HEK293 (cell line): ENCODE results near the gene RABGEF1.

Experiments used
- CTCF ChIA-PET: fragments of 350-600 bp; formaldehyde crosslinking; extraction: SDS; loops from one replicate; lab custom pipeline; 2021; ENCODE audit warnings: antibody characterized with exemption; lab: Yijun Ruan, JAX
- POLR2A ChIA-PET: fragments of 300-600 bp; formaldehyde crosslinking; extraction: SDS; loops from one replicate; lab custom pipeline; 2020; ENCODE audit warnings: antibody characterized with exemption, inconsistent platforms; lab: Yijun Ruan, JAX
- H3K27ac ChIP-seq: fragments of 200-500 bp; sonication (Bioruptor generic); 2 replicates; pipeline ENCODE4 v1.5.1; 2014; ENCODE audit warnings: low read depth, low read length, control low read depth, inconsistent platforms; ENCODE audit errors: extremely low read depth
- H3K36me3 ChIP-seq, 2 experiments: fragments of 200-500 bp in 1 of 2; sonication (Bioruptor generic) in 1 of 2; 1 replicate in 1 of 2; 2 replicates in 1 of 2; pipeline ENCODE4 v1.5.1; 2014 to 2017; ENCODE audit warnings: inconsistent platforms in 2 of 2, low read length in 2 of 2; ENCODE audit not compliant: control insufficient read depth in 2 of 2, insufficient read depth in 1 of 2
- H3K4me1 ChIP-seq: fragments of 200-500 bp; sonication (Bioruptor generic); 2 replicates; pipeline ENCODE4 v1.5.1; 2014; ENCODE audit warnings: mild to moderate bottlenecking, low read length, inconsistent platforms; ENCODE audit not compliant: control insufficient read depth, insufficient read depth
- H3K4me3 ChIP-seq: 2 replicates; pipeline ENCODE4 v1.5.1; 2011; ENCODE audit warnings: low read depth, mild to moderate bottlenecking, control low read depth, low read length, moderate library complexity
- H3K9me3 ChIP-seq: fragments of 200-500 bp; sonication (Bioruptor generic); 2 replicates; pipeline ENCODE4 v1.5.1; 2014; ENCODE audit warnings: low read depth, low read length, inconsistent platforms; ENCODE audit not compliant: control insufficient read depth, insufficient read depth
- BCL6B ChIP-seq: fragments of 450-650 bp; formaldehyde crosslinking; IDR thresholded peaks from 2 replicates; pipeline ENCODE4 v1.5.1; 2017; ENCODE audit warnings: missing biosample characterization, missing genetic modification characterization
- EGR2 ChIP-seq: fragments of 450-650 bp; formaldehyde crosslinking; IDR thresholded peaks from 2 replicates; pipeline ENCODE4 v1.5.1; 2016; ENCODE audit warnings: low read depth, missing biosample characterization, missing genetic modification characterization
- KLF9 ChIP-seq: fragments of 450-650 bp; formaldehyde crosslinking; IDR thresholded peaks from 2 replicates; pipeline ENCODE4 v1.5.1; 2016; ENCODE audit warnings: missing biosample characterization, missing genetic modification characterization, low read depth
- SETDB1 ChIP-seq: IDR thresholded peaks from one replicate; pipeline ENCODE4 v1.6.1; 2017; ENCODE audit warnings: mild to moderate bottlenecking, low read length, moderate library complexity, mixed read lengths; ENCODE audit not compliant: insufficient read length
- ZNF146 ChIP-seq: fragments of 450-650 bp; formaldehyde crosslinking; IDR thresholded peaks from 2 replicates; pipeline ENCODE4 v1.5.1; 2016; ENCODE audit warnings: missing biosample characterization, missing genetic modification characterization
- ZNF221 ChIP-seq: fragments of 450-650 bp; formaldehyde crosslinking; IDR thresholded peaks from 2 replicates; pipeline ENCODE4 v1.5.1; 2017; ENCODE audit warnings: missing biosample characterization, missing genetic modification characterization, borderline replicate concordance
- ZNF239 ChIP-seq: fragments of 450-650 bp; formaldehyde crosslinking; IDR thresholded peaks from 2 replicates; pipeline ENCODE4 v1.5.1; 2016; ENCODE audit warnings: missing biosample characterization, missing genetic modification characterization
- ZNF24 ChIP-seq: fragments of 450-650 bp; formaldehyde crosslinking; IDR thresholded peaks from 2 replicates; pipeline ENCODE4 v1.5.1; 2016; ENCODE audit warnings: missing biosample characterization, missing genetic modification characterization
- ZNF26 ChIP-seq: fragments of 450-650 bp; formaldehyde crosslinking; IDR thresholded peaks from 2 replicates; pipeline ENCODE4 v1.5.1; 2016; ENCODE audit warnings: missing biosample characterization, missing genetic modification characterization
- ZNF354C ChIP-seq: fragments of 450-650 bp; formaldehyde crosslinking; IDR thresholded peaks from 2 replicates; pipeline ENCODE4 v1.5.1; 2016; ENCODE audit warnings: missing biosample characterization, missing genetic modification characterization, low read depth, borderline replicate concordance
- ZNF529 ChIP-seq: fragments of 450-650 bp; formaldehyde crosslinking; IDR thresholded peaks from 2 replicates; pipeline ENCODE4 v1.5.1; 2017; ENCODE audit warnings: missing genetic modification characterization, missing biosample characterization; ENCODE audit not compliant: insufficient replicate concordance
- ZNF571 ChIP-seq: fragments of 450-650 bp; formaldehyde crosslinking; IDR thresholded peaks from 2 replicates; pipeline ENCODE4 v1.5.0; 2017; ENCODE audit warnings: missing biosample characterization, missing genetic modification characterization
- ZNF596 ChIP-seq: fragments of 450-650 bp; IDR thresholded peaks from 2 replicates; pipeline ENCODE4 v1.5.0; 2018; ENCODE audit warnings: missing biosample characterization, mild to moderate bottlenecking, missing genetic modification characterization, moderate library complexity
- ZNF624 ChIP-seq: fragments of 450-650 bp; formaldehyde crosslinking; IDR thresholded peaks from 2 replicates; pipeline ENCODE4 v1.5.1; 2017; ENCODE audit warnings: missing biosample characterization, missing genetic modification characterization
- ZNF660 ChIP-seq: fragments of 450-650 bp; IDR thresholded peaks from 2 replicates; pipeline ENCODE4 v1.5.1; 2018; ENCODE audit warnings: missing biosample characterization, mild to moderate bottlenecking, missing genetic modification characterization
- ZNF701 ChIP-seq: fragments of 450-650 bp; formaldehyde crosslinking; IDR thresholded peaks from 2 replicates; pipeline ENCODE4 v1.5.1; 2016; ENCODE audit warnings: missing biosample characterization, missing genetic modification characterization

Gene RABGEF1

GRCh38 chr7:66735154-66735553 is 5.4 kb upstream of the RABGEF1 start:
- Histone ChIP-seq H3K36me3 (peaks cover 3 to 16% of the 10 kb centered on the region in 2 experiments; a peak in 2 of 3 replicates), H3K4me1 (no peaks in the 10 kb centered on the region), H3K4me3 (no peak overlapping the region), H3K9me3 (no peaks in the 10 kb centered on the region), H3K27ac (no peak overlapping the region)
- ChIA-PET CTCF (interaction anchor here (0.7 kb wide), 2 partner anchors 29 to 868 kb away, joined by 3 to 5 read pairs; no protein-coding TSS in a partner anchor), POLR2A (no interaction called here)
- no peak for TF ChIP-seq ZNF146
- no peak for TF ChIP-seq BCL6B (tag by site-specific recombination)
- TF ChIP-seq ZNF239 (tag by site-specific recombination): no peak
- TF ChIP-seq ZNF660 (tag by site-specific recombination): no peak

- Histone ChIP-seq H3K36me3 (peaks cover 3 to 16% of the 10 kb centered on the region in 2 experiments; a peak in 2 of 3 replicates), H3K4me1 (no peaks in the 10 kb centered on the region), H3K9me3 (no peaks in the 10 kb centered on the region), H3K4me3 (no peak overlapping the region), H3K27ac (no peak overlapping the region)
- POLR2A ChIA-PET: no interaction called here
- TF ChIP-seq SETDB1: peak; percentile 35
- no peak for TF ChIP-seq EGR2
- no peak for TF ChIP-seq ZNF26 (tag by site-specific recombination)
- CTCF ChIA-PET: no interaction called here
Measured at GRCh38 chr7:66735850-66736249, 4.7 kb upstream of the RABGEF1 start.

GRCh38 chr7:66736892-66737291 is 3.6 kb upstream of the RABGEF1 start:
- POLR2A ChIA-PET: interaction anchor here (0.7 kb wide), 1 partner anchor 17 kb away, joined by 3 read pairs; no protein-coding TSS in a partner anchor
- no peaks in the 10 kb centered on the region for H3K4me1 ChIP-seq
- TF ChIP-seq ZNF624 (tag by site-specific recombination): no peak
- no peak for TF ChIP-seq KLF9 (tag by site-specific recombination)
- TF ChIP-seq ZNF571 (tag by site-specific recombination): no peak
- TF ChIP-seq ZNF596 (tag by site-specific recombination): peak; percentile 96
- TF ChIP-seq ZNF24 (tag by site-specific recombination): no peak
- TF ChIP-seq ZNF701 (tag by site-specific recombination): no peak
- TF ChIP-seq ZNF529 (tag by site-specific recombination): no peak
- no peak overlapping the region for H3K4me3 ChIP-seq
- H3K36me3 ChIP-seq: peaks cover 3 to 16% of the 10 kb centered on the region in 2 experiments; a peak in 2 of 3 replicates
- H3K27ac ChIP-seq: no peak overlapping the region
- CTCF ChIA-PET: interaction anchor here (0.6 to 0.7 kb wide), 2 partner anchors 50 to 109 kb away, joined by 3 read pairs; no protein-coding TSS in a partner anchor
- no peaks in the 10 kb centered on the region for H3K9me3 ChIP-seq

- H3K4me3 ChIP-seq: no peak overlapping the region
- TF ChIP-seq ZNF354C (no peak), ZNF221 (tag by site-specific recombination) (no peak)
- H3K27ac ChIP-seq: no peak overlapping the region
- no peaks in the 10 kb centered on the region for H3K9me3 ChIP-seq
- H3K4me1 ChIP-seq: no peaks in the 10 kb centered on the region
- POLR2A ChIA-PET: no interaction called here
- CTCF ChIA-PET: interaction anchor here (0.6 kb wide), 1 partner anchor 49 kb away, joined by 3 read pairs; no protein-coding TSS in a partner anchor
- H3K36me3 ChIP-seq: peaks cover 3 to 16% of the 10 kb centered on the region in 2 experiments; a peak in 2 of 3 replicates
Measured at GRCh38 chr7:66737667-66738066, 2.9 kb upstream of the RABGEF1 start.
